ENCODE results near the gene GINS3. TPM values are rescaled to one million over a fixed set of nuclear protein-coding genes. Genes with fewer than 3 reads are reported as not detected.

GINS3 gene
- total RNA-seq, 2 donors from 2014 or later, result 5.8 to 7.1 TPM

DNA sequence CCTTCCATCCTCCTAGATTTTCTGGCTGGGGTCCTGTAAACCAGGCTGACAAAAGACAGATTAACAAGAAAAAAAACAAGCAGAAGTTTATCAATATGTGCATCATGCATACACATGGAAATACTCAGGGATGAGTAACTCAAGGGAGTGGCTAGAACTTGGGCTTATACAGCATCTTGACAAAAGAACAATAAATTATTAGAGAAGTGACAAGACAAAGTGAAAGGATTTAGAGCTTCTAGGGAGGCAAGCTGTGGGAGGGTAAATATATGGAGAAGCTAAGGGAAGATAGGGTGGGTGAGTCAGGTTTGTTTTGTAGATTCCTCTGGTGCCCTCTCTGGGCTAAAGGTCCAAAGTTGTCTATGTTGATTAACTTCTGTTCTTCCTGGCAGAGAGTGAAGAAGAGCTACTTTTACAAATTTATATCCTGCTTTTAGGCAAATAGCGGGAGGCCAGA is 59.7 kb downstream of the GINS3 start:
- no peaks in the 10 kb centered on the region for H3K27me3 ChIP-seq
- peak overlapping the region; percentile 47 to 68 for H3K27ac ChIP-seq
- H3K9me3 ChIP-seq, result no peaks in the 10 kb centered on the region
- H3K4me1 ChIP-seq, result peaks cover 0 to 9% of the 10 kb centered on the region in 2 donors
- H3K4me3 ChIP-seq, result no peak overlapping the region
- no peak for DNase-seq (ENCODE audit: low spot score)
- TF ChIP-seq, protein P1, sequence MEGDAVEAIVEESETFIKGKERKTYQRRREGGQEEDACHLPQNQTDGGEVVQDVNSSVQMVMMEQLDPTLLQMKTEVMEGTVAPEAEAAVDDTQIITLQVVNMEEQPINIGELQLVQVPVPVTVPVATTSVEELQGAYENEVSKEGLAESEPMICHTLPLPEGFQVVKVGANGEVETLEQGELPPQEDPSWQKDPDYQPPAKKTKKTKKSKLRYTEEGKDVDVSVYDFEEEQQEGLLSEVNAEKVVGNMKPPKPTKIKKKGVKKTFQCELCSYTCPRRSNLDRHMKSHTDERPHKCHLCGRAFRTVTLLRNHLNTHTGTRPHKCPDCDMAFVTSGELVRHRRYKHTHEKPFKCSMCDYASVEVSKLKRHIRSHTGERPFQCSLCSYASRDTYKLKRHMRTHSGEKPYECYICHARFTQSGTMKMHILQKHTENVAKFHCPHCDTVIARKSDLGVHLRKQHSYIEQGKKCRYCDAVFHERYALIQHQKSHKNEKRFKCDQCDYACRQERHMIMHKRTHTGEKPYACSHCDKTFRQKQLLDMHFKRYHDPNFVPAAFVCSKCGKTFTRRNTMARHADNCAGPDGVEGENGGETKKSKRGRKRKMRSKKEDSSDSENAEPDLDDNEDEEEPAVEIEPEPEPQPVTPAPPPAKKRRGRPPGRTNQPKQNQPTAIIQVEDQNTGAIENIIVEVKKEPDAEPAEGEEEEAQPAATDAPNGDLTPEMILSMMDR (IDR thresholded peaks at IDR 0.05), result no peak
- H3K36me3 ChIP-seq, result no peaks in the 10 kb centered on the region

DNA sequence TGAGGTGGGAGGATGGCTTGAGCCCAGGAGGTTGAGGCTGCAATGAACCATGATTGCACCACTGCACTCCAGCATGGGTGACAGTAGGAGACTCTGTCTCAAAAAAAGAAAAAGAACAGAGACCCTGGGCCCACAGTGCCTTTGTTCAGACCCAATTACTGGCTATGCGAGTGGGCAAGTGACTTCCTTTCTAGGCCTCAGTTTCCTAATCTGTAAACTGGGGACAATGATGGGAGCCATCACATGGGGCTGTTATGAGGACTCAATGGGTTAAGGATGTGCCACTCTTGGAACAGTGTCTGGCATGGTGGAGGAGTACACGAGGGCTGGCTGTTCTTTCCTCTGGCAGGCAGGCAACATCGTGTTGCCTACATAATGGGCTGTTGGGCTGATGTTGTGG is 60.4 kb downstream of the GINS3 start:
- H3K4me1 ChIP-seq, result peaks cover 0 to 9% of the 10 kb centered on the region in 2 donors
- H3K4me3 ChIP-seq, result no peak overlapping the region
- H3K27me3 ChIP-seq, result no peaks in the 10 kb centered on the region
- H3K9me3 ChIP-seq, result no peaks in the 10 kb centered on the region
- DNase-seq (ENCODE audit: low spot score), result no peak
- TF ChIP-seq, protein P1 (IDR thresholded peaks at IDR 0.05), result no peak
- peak overlapping the region in 1 of 2 donors; percentile 68 for H3K27ac ChIP-seq
- no peaks in the 10 kb centered on the region for H3K36me3 ChIP-seq

DNA sequence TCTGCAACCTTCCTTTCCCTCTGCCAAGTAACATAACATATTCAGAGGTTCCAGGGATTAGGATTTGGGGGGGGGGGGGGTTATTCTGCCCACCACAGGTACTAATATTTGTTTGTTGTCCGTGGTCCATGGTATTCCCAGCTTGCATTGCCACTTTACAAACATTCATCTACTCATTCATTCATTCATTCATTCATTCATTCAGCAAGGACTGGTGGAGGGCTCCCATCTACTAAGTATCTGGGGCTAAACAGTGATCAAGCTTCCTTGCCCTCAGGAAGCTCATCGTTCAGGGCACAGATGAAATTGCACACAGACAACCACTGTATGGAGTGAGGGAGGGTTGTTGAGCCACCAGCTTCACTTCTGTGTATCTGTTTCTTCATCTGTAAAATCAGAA is 61.9 kb downstream of the GINS3 start:
- Histone ChIP-seq H3K9me3 (no peaks in the 10 kb centered on the region), H3K4me1 (peaks cover 0 to 9% of the 10 kb centered on the region in 2 donors), H3K27me3 (no peaks in the 10 kb centered on the region), H3K27ac (no peak overlapping the region), H3K36me3 (no peaks in the 10 kb centered on the region), H3K4me3 (no peak overlapping the region)
- TF ChIP-seq, protein P1 (IDR thresholded peaks at IDR 0.05), result no peak
- DNase-seq (ENCODE audit: low spot score), result no peak

DNA sequence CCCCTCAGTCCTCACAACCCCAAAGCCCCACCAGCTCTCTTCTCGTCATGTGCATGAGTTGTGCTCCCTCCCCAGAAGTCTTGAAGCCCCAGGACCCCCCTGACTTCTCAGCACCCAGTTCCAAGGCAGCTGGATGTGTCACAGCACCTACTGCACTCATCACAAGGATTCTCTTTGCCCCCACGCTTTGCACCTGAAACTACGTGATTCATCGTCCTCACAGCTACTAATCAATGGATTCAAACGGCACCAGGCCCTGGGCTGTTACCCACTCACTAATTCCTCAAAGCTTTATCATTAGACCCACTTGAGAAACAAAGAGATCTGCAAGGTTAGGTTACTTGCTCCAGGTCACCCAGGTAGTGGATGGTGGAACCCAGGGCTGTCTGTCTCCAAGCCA is 62.6 kb downstream of the GINS3 start:
- Histone ChIP-seq H3K27me3 (no peaks in the 10 kb centered on the region), H3K4me3 (no peak overlapping the region), H3K9me3 (no peaks in the 10 kb centered on the region), H3K4me1 (peaks cover 0 to 9% of the 10 kb centered on the region in 2 donors), H3K36me3 (no peaks in the 10 kb centered on the region), H3K27ac (no peak overlapping the region)
- DNase-seq (ENCODE audit: low spot score), result no peak
- TF ChIP-seq, protein P1 (IDR thresholded peaks at IDR 0.05), result no peak

Other genes starting within 250 kb of the GINS3 start
- 10 to 100 TPM; 17.2 to 18.1 TPM for gene CSNK2A2, start 194.4 kb upstream of the GINS3 start, total RNA-seq
- not detected for gene PRSS54, start 97.4 kb upstream of the GINS3 start, total RNA-seq
- gene NDRG4, start 107.7 kb downstream of the GINS3 start, total RNA-seq, result 100 to 1,000 TPM; 163 to 238 TPM
- 10 to 100 TPM; 11.9 to 12.9 TPM for gene SETD6, start 123.0 kb downstream of the GINS3 start, total RNA-seq
- 10 to 100 TPM; 54.3 to 63.2 TPM for gene CNOT1, start 237.4 kb downstream of the GINS3 start, total RNA-seq

Measured in right atrium auricular region (tissue), 2 donors.